Astrocyte (in vitro differentiated cells and primary cell): ENCODE measurements around the gene HMCN1. TPM values are rescaled to one million over a fixed set of nuclear protein-coding genes. Genes with fewer than 3 reads are reported as not detected.

Experiments used
- DNase-seq: peaks from one replicate; pipeline ENCODE4 v3.0.0-alpha.2; 2010; ENCODE audit warnings: low read depth
- FAIRE-seq: peaks from 2 replicates; lab custom pipeline; 2011; peaks lifted over from hg19 to GRCh38; lab: Jason Lieb, UNC
- H2AFZ ChIP-seq: 2 replicates; pipeline ENCODE4 v1.6.0; 2012; ENCODE audit warnings: low read depth, low read length, inconsistent platforms
- H3K27ac ChIP-seq: 2 replicates; pipeline ENCODE4 v1.5.1; 2011; ENCODE audit warnings: low read depth, low read length, inconsistent platforms
- H3K27me3 ChIP-seq: 2 replicates; pipeline ENCODE4 v1.6.0; 2011; ENCODE audit warnings: low read length, inconsistent platforms; ENCODE audit not compliant: insufficient read depth
- H3K36me3 ChIP-seq: 2 replicates; pipeline ENCODE4 v1.5.1; 2011; ENCODE audit warnings: low read length, inconsistent platforms; ENCODE audit not compliant: insufficient read depth
- H3K4me1 ChIP-seq: 2 replicates; pipeline ENCODE4 v1.5.1; 2011; ENCODE audit warnings: low read length, inconsistent platforms; ENCODE audit not compliant: insufficient read depth
- H3K4me2 ChIP-seq: 2 replicates; pipeline ENCODE4 v1.6.0; 2012; ENCODE audit warnings: low read length, inconsistent platforms
- H3K4me3 ChIP-seq: 2 replicates; pipeline ENCODE4 v1.5.1; 2011; ENCODE audit warnings: low read depth, mild to moderate bottlenecking, low read length, inconsistent platforms; ENCODE audit not compliant: insufficient read depth
- H3K79me2 ChIP-seq: 2 replicates; pipeline ENCODE4 v1.6.0; 2012; ENCODE audit warnings: mild to moderate bottlenecking, low read length, inconsistent platforms; ENCODE audit not compliant: insufficient read depth
- H3K9ac ChIP-seq: 2 replicates; pipeline ENCODE4 v1.6.0; 2012; ENCODE audit warnings: mild to moderate bottlenecking, low read length, inconsistent platforms
- H3K9me3 ChIP-seq: 2 replicates; pipeline ENCODE4 v1.5.1; 2012; ENCODE audit warnings: low read depth, mild to moderate bottlenecking, low read length, inconsistent platforms; ENCODE audit not compliant: insufficient read depth
- H4K20me1 ChIP-seq: 2 replicates; pipeline ENCODE4 v1.6.0; 2012; ENCODE audit warnings: low read length, inconsistent platforms; ENCODE audit not compliant: insufficient read depth
- H3K27ac Mint-ChIP-seq: one replicate; pipeline ENCODE4 v1.8.0; 2021; ENCODE audit warnings: mild to moderate bottlenecking, mixed read lengths; ENCODE audit not compliant: unreplicated experiment
- H3K27me3 Mint-ChIP-seq: one replicate; pipeline ENCODE4 v1.8.0; 2021; ENCODE audit warnings: low read depth, mixed read lengths; ENCODE audit not compliant: unreplicated experiment
- H3K36me3 Mint-ChIP-seq: one replicate; pipeline ENCODE4 v1.8.0; 2021; ENCODE audit warnings: low read depth, mixed read lengths; ENCODE audit not compliant: unreplicated experiment
- H3K4me1 Mint-ChIP-seq: one replicate; pipeline ENCODE4 v1.8.0; 2021; ENCODE audit warnings: low read depth, mixed read lengths; ENCODE audit not compliant: unreplicated experiment
- H3K4me3 Mint-ChIP-seq: one replicate; pipeline ENCODE4 v1.8.0; 2021; ENCODE audit warnings: mild to moderate bottlenecking, moderate library complexity, mixed read lengths; ENCODE audit not compliant: unreplicated experiment
- H3K9me3 Mint-ChIP-seq: one replicate; pipeline ENCODE4 v1.8.0; 2021; ENCODE audit warnings: mild to moderate bottlenecking, mixed read lengths; ENCODE audit not compliant: unreplicated experiment
- CTCF ChIP-seq: IDR thresholded peaks from 2 replicates; pipeline ENCODE4 v1.5.1; 2011; ENCODE audit warnings: low read depth, mild to moderate bottlenecking, inconsistent platforms, low read length, moderate library complexity; ENCODE audit not compliant: insufficient read depth
- EZH2 ChIP-seq: IDR thresholded peaks from 2 replicates; pipeline ENCODE4 v1.6.1; 2012; ENCODE audit warnings: mild to moderate bottlenecking, low read length, inconsistent platforms; ENCODE audit not compliant: insufficient read depth
- total RNA-seq: library from RNA; stranded (reverse); gene quantifications from 2 replicates; pipeline ENCODE4 v1.2.1, GENCODE V29; 2021

Gene HMCN1
- total RNA-seq, 1 donor from 2014 or later: 19.7 TPM

- no peak overlapping the region for H3K4me3 ChIP-seq
- H3K27ac ChIP-seq: no peak overlapping the region
- Mint-ChIP-seq H3K27me3 (no peaks in the 10 kb centered on the region), H3K27ac (no peak overlapping the region), H3K4me3 (no peak overlapping the region), H3K36me3 (peaks cover 4% of the 10 kb centered on the region), H3K9me3 (no peaks in the 10 kb centered on the region), H3K4me1 (peaks cover 16% of the 10 kb centered on the region)
- H3K4me1 ChIP-seq: no peaks in the 10 kb centered on the region
- H4K20me1 ChIP-seq: no peaks in the 10 kb centered on the region
- no peaks in the 10 kb centered on the region for H3K79me2 ChIP-seq
- TF ChIP-seq EZH2: no peak
- H3K4me2 ChIP-seq: no peak overlapping the region
- H2AFZ ChIP-seq: no peak overlapping the region
- H3K36me3 ChIP-seq: no peaks in the 10 kb centered on the region
- H3K9me3 ChIP-seq: no peaks in the 10 kb centered on the region
- FAIRE-seq (no peak), DNase-seq (no peak)
- no peaks in the 10 kb centered on the region for H3K27me3 ChIP-seq
- no peak overlapping the region for H3K9ac ChIP-seq
Observed at GRCh38 chr1:185984113-185984836, 250.1 kb downstream of the HMCN1 start.

- no peaks in the 10 kb centered on the region for H3K9me3 ChIP-seq
- no peak overlapping the region for H3K4me2 ChIP-seq
- H3K4me1 ChIP-seq: no peaks in the 10 kb centered on the region
- H3K4me3 ChIP-seq: no peak overlapping the region
- no peaks in the 10 kb centered on the region for H3K79me2 ChIP-seq
- no peak for DNase-seq
- Mint-ChIP-seq H3K27me3 (no peaks in the 10 kb centered on the region), H3K27ac (no peak overlapping the region), H3K9me3 (no peaks in the 10 kb centered on the region), H3K4me3 (no peak overlapping the region), H3K36me3 (peaks cover 4% of the 10 kb centered on the region), H3K4me1 (peaks cover 9% of the 10 kb centered on the region)
- H3K36me3 ChIP-seq: no peaks in the 10 kb centered on the region
- H3K27ac ChIP-seq: no peak overlapping the region
- H3K27me3 ChIP-seq: no peaks in the 10 kb centered on the region
- no peak for TF ChIP-seq EZH2
- no peak for TF ChIP-seq CTCF
- H2AFZ ChIP-seq: no peak overlapping the region
- H3K9ac ChIP-seq: no peak overlapping the region
- no peaks in the 10 kb centered on the region for H4K20me1 ChIP-seq
- FAIRE-seq: no peak
Observed at GRCh38 chr1:185987611-185988321, 253.6 kb downstream of the HMCN1 start.

- Histone ChIP-seq H3K36me3 (no peaks in the 10 kb centered on the region), H2AFZ (no peak overlapping the region), H3K4me2 (no peak overlapping the region), H3K9me3 (no peaks in the 10 kb centered on the region), H4K20me1 (no peaks in the 10 kb centered on the region), H3K4me3 (no peak overlapping the region), H3K27me3 (no peaks in the 10 kb centered on the region), H3K27ac (no peak overlapping the region), H3K4me1 (no peaks in the 10 kb centered on the region), H3K9ac (no peak overlapping the region), H3K79me2 (no peaks in the 10 kb centered on the region)
- Mint-ChIP-seq H3K27me3 (no peaks in the 10 kb centered on the region), H3K4me3 (no peak overlapping the region), H3K9me3 (no peaks in the 10 kb centered on the region), H3K4me1 (peaks cover 13% of the 10 kb centered on the region), H3K36me3 (peaks cover 4% of the 10 kb centered on the region), H3K27ac (no peak overlapping the region)
- DNase-seq (no peak), FAIRE-seq (no peak)
- no peak for TF ChIP-seq EZH2
- no peak for TF ChIP-seq CTCF
Observed at GRCh38 chr1:185990565-185990964, 256.4 kb downstream of the HMCN1 start.
